Measurements from ENCODE around the gene MME.

MME gene

GRCh38 chr3:155079746-155080487 lies at the start of gene MME:
Gene MME (plus strand): TSS chr3:155080319. CDS start chr3:155084168, 3,849 bp downstream.
- no peak for DNase-seq (ENCODE audit: low read depth)

GRCh38 chr3:155031186-155031585 lies 48.9 kb upstream of the MME start:
- DNase-seq (ENCODE audit: low read depth), result no peak

DNA sequence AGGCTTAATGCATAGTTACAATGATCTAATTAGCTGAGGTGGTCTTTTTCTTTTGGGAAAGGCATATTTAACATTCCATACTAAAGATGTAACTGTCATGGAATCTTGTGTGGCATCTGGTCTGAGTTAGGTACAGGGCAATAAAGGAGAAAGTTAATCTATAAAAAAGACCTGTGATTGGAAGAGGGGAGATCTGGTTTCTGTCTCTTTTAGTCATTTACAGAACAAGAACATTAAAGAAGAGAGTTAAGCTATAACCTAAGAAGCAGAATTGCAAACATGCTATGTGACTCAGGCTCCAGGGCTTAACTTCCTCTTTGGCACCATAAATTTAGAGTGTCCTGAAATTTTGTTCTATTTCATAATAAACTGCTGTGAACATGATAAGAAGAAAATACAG lies 47.2 kb upstream of the MME start:
- DNase-seq (ENCODE audit: low read depth), result no peak

DNA sequence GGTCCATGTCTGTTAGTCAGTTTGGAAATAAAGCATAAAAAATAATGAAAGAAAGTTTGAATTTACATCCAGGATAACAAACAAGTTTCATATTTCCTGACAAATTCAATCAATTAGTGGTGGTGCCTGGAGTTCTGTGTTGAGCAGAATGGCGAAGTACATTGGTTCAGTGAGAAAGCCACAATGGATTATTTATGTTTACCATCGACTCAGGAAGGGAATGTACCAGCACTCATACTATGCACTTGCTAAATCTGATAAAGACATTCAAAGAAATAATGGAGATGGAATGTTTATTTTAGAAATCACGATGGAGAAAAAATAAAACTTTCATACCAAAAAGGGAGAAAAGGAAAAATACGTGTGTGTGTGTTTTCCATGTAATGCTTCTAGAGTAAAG lies 45.3 kb upstream of the MME start:
- no peak for DNase-seq (ENCODE audit: low read depth)

DNA sequence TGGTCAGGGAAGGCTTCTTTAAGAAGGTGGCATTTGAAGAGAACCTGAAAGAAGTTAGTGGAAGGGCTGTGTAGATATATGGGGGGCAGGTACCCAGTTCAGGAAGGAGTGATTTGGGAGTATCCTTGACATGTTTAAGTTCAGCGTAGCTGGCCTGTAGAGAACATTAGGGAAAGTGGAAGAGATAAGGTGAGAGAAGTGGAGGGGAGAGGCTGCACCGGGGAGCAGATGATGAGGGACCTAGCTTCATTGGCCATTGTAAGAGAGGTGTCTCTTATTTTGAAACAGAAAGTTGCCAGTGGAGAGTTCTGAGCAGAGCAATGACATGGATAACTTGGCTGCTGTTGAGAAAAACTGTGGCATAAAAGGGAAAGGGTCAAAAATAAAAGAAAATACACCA lies 44.6 kb upstream of the MME start:
- no peak for DNase-seq (ENCODE audit: low read depth)

- DNase-seq (ENCODE audit: low read depth), result no peak
Measured at GRCh38 chr3:155037508-155038202, 42.5 kb upstream of the MME start.

DNA sequence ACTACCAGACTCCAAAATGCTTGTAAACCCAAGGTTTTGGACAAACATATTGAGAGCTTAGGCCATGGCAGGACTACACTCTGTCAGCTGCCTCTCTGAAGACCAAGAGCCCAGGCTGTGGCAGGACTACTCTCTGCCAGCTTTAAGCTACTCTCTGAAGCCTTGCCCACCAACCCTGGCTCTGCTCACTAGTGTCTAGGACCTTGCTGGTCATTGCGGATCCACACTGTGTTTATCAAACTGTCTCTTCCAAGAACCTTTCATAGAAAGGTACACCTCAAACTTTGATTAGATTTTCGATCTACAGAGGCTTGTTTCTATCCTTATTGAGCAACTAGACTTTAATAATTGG lies 41.9 kb upstream of the MME start:
- DNase-seq (ENCODE audit: low read depth), result no peak

- no peak for DNase-seq (ENCODE audit: low read depth)
Measured at GRCh38 chr3:155046935-155047334, 33.2 kb upstream of the MME start.

GRCh38 chr3:155047672-155048071 lies 32.4 kb upstream of the MME start:
- no peak for DNase-seq (ENCODE audit: low read depth)

GRCh38 chr3:155049959-155050358 lies 30.2 kb upstream of the MME start:
- DNase-seq (ENCODE audit: low read depth), result no peak

DNA sequence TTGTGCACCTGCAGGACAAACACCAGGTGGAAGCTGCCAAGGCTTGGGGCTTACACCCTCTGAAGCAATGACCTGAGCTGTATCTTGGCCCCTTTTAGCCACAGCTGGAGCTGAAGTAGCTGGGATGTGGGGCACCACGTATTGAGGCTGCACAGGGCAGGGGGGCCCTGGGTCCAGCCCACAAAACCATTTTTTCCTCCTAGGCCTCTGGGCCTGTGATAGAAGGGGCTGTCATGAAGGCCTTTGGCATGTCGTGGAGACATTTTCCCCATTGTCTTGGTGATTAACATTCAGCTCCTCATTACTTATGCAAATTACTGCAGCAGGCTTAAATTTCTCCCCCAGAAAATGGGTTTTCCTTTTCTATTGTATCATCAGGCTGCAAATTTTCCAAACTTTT lies 27.6 kb upstream of the MME start:
- no peak for DNase-seq (ENCODE audit: low read depth)

- DNase-seq (ENCODE audit: low read depth), result no peak
Measured at GRCh38 chr3:155053756-155054155, 26.4 kb upstream of the MME start.

GRCh38 chr3:155064920-155065319 lies 15.2 kb upstream of the MME start:
- DNase-seq (ENCODE audit: low read depth), result no peak

DNA sequence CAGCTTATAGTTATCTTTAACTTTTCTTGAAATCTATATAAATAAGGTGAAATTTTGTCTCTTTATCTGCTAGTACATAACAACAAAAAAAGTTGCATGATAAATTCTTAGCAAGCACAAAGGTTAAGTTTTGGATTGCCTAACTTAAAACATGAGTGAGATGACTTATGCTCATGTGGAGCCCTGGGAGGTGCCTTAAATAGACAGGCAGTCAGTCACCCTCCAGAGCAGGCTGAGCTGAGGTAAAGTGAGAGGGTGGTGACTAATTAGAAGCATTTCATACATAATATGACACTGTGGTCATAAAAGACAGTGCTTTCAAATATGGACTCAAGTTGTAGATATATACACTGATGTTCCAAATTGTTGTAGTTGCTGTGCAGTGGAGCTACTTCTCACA lies 14.6 kb upstream of the MME start:
- no peak for DNase-seq (ENCODE audit: low read depth)

DNA sequence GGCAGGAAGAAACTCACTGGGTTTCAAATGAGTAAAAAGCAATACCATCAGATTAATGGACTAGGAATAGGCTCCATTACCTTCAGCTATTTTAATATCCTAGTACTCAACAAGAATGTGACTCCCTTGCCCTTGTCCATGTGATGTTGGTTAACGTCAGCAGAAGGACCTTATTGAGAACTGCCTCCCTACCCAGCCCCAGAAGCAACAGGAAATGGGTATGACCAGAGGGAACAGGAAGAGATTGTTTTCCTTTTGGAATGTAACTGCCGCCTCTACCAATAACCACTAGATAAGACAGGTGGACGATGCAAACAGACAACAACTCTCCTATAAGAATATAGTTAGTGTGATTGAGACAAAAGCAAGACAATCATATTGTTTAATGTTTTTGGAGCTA lies 10.4 kb upstream of the MME start:
- DNase-seq (ENCODE audit: low read depth), result no peak

GRCh38 chr3:155070316-155070715 lies 9.8 kb upstream of the MME start:
- DNase-seq (ENCODE audit: low read depth), result no peak

- DNase-seq (ENCODE audit: low read depth), result no peak
Measured at GRCh38 chr3:155070932-155071387, 9.2 kb upstream of the MME start.

DNA sequence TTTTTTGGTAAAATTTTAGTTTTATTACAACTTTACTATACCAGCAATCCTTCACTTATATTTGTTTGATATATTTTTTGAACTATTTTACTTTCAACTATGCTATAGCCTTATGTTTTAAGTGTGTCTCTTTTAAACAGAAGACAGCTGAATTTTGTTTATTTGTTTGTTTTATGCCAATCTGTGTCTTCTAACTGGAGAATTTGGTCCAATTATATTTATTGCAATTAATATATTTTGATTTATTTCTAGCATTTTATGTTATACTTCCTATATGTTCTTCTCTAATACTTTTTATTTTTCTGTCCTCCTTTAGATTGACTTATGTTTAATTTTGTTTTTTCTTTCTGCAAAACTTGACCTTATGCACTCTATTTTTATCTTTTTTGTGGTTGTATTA lies 4.9 kb upstream of the MME start:
- no peak for DNase-seq (ENCODE audit: low read depth)

- no peak for DNase-seq (ENCODE audit: low read depth)
Measured at GRCh38 chr3:155076888-155077287, 3.2 kb upstream of the MME start.

DNA sequence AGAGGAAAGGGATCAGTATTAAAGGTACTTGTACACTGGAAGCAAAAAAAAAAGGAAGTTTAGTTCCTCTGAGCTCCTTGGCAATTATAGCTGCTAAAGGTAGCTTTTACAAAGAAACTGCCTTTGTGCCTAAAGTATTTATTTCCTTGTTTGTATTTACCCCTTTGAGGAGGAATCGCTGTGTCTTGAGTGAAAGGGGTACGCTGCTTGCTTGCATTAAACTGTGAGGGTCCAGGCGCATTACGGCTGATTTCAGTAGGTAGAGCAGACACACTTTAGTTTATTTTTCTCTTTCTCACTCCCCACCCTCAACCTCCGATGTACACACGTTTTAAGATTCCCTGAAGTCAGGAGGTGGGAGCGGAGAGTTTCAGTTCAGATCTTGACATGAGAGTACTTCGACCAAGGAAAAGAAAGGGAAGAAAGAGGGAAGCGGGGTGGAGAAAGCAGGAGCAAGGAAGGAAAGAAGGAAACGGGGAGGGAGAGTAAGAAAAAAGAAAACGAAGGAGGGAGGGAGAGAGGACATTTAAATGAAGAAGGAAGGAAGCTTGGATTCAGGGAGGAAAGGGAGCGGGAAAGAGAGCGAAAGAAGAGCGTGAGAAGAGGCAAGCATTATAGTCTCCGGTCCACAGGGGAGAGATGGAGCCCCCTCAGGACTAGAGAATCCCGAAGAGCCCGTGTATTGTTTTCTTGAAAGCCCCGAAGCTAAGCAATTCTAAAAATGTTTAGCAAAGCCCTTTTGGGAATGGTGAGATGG lies 1.2 kb upstream of the MME start:
- no peak for DNase-seq (ENCODE audit: low read depth)

- DNase-seq (ENCODE audit: low read depth), result no peak
Measured at GRCh38 chr3:155079468-155079745, 712 bp upstream of the MME start.

DNA sequence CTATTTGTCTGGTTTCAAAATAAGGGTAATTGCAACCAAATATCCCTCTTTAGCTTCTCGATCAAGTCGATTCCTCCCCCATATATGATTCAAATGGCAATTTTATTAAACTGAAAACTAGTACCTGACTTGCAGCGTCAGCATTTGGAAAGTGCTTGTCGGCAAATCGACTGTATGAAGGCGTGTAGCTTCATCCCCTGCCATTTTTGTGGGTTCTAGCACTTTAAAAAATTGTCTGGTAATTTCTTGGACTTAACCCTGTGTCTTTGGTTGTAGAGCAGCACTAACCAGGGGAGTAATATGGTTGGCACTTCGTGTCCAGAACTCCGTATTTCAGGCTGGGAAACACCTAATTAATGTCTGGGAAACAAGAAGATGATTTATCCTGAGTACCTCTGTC lies 573 bp downstream of the MME start:
- DNase-seq (ENCODE audit: low read depth), result no peak

- no peak for DNase-seq (ENCODE audit: low read depth)
Measured at GRCh38 chr3:155083313-155083905, 3.3 kb downstream of the MME start.
